T-helper 22 cell (primary cell): ENCODE data around the gene SQOR.

ENCODE experiments used
- DNase-seq: peaks from one replicate; pipeline ENCODE4 v3.0.0-alpha.2; 2020; ENCODE audit warnings: low read depth

SQOR gene

GRCh38 chr15:45705510-45706473 lies 71.0 kb downstream of the SQOR start:
- DNase-seq, result peak; percentile 35

GRCh38 chr15:45710657-45711056 lies 75.8 kb downstream of the SQOR start:
- DNase-seq, result no peak

GRCh38 chr15:45714590-45715488 lies 80.0 kb downstream of the SQOR start:
- DNase-seq, result no peak

GRCh38 chr15:45715528-45715927 lies 80.7 kb downstream of the SQOR start:
- DNase-seq, result no peak

GRCh38 chr15:45719490-45719889 lies 84.7 kb downstream of the SQOR start:
- DNase-seq, result no peak

- no peak for DNase-seq
Measured at GRCh38 chr15:45720183-45720582, 85.4 kb downstream of the SQOR start.

GRCh38 chr15:45728641-45729040 lies 93.8 kb downstream of the SQOR start:
- no peak for DNase-seq

GRCh38 chr15:45729141-45729540 lies 94.3 kb downstream of the SQOR start:
- no peak for DNase-seq

- DNase-seq, result no peak
Measured at GRCh38 chr15:45731343-45731742, 96.5 kb downstream of the SQOR start.

- DNase-seq, result no peak
Measured at GRCh38 chr15:45732662-45733061, 97.8 kb downstream of the SQOR start.

GRCh38 chr15:45734260-45734711 lies 99.5 kb downstream of the SQOR start:
- DNase-seq, result no peak
